ENCODE data around the gene CST4.

GRCh38 chr20:23686046-23686750, 2.6 kb downstream of the CST4 start:
- no peak for TF ChIP-seq CTCF (IDR thresholded peaks at IDR 0.05; ENCODE audit: low read depth, low read length, poor library complexity, severe bottlenecking)
- TF ChIP-seq EZH2phosphoT487 (IDR thresholded peaks at IDR 0.05; ENCODE audit: borderline replicate concordance, low read length), result no peak
